Peyer's patch (tissue), 4 donors: Measurements from ENCODE around the gene ENO3. TPM values are rescaled to one million over a fixed set of nuclear protein-coding genes. Genes with fewer than 3 reads are reported as not detected.

Experiments
- DNase-seq, 3 donors: peaks; one replicate each; pipeline ENCODE4 v3.0.0-alpha.2; 2017 to 2019
- H3K27ac ChIP-seq, 4 donors: fragments of 200-600 bp; sonication (generic); one replicate each; pipeline ENCODE4 v1.5.1; 2016 to 2019
- H3K27me3 ChIP-seq, 2 donors: fragments of 200-600 bp; sonication (generic); one replicate each; pipeline ENCODE4 v1.5.1; 2019
- H3K36me3 ChIP-seq, 3 donors: fragments of 200-600 bp; sonication (generic); one replicate each; pipeline ENCODE4 v1.5.1; 2016 to 2019
- H3K4me1 ChIP-seq, 4 donors: fragments of 200-600 bp; sonication (generic); one replicate each; pipeline ENCODE4 v1.5.1; 2016 to 2019
- H3K4me3 ChIP-seq, 4 donors: fragments of 200-600 bp; sonication (generic); 1 replicate in 3 of 4; 2 replicates in 1 of 4; pipeline ENCODE4 v1.5.1; 2016 to 2019; ENCODE audit warnings: mild to moderate bottlenecking in 1 of 4
- H3K9me3 ChIP-seq, 4 donors: fragments of 200-600 bp; sonication (generic); one replicate each; pipeline ENCODE4 v1.5.1; 2016 to 2019; ENCODE audit warnings: mild to moderate bottlenecking in 1 of 4
- CTCF ChIP-seq, 6 experiments: fragments of 450-650 bp in 4 of 6; fragments of 200-600 bp in 2 of 6; sonication (generic) in 1 of 6; IDR thresholded peaks; one replicate each; pipeline ENCODE4 v1.5.1; 2017 to 2019; ENCODE audit warnings: antibody characterized with exemption in 6 of 6, mild to moderate bottlenecking in 3 of 6, moderate library complexity in 1 of 6
- POLR2A ChIP-seq, 2 donors: fragments of 450-650 bp; IDR thresholded peaks; one replicate each; pipeline ENCODE4 v1.5.1; 2017; ENCODE audit warnings: antibody characterized with exemption in 2 of 2, mild to moderate bottlenecking in 2 of 2, moderate library complexity in 2 of 2
- total RNA-seq, 4 donors: library from RNA; depleted of rRNA; stranded (reverse); fragments of >200 nt; gene quantifications; one replicate each; pipeline ENCODE4 v1.1.0, GENCODE V29; 2016

The ENO3 gene
- total RNA-seq, 4 donors from 2014 or later, result 7.4 to 27.7 (median 20.6) TPM

- H3K27ac ChIP-seq, result peak overlapping the region in 2 of 4 donors; percentile 17 to 99
- H3K27me3 ChIP-seq, result no peaks in the 10 kb centered on the region
- no peak for TF ChIP-seq POLR2A (IDR thresholded peaks at IDR 0.05)
- no peak for TF ChIP-seq CTCF (IDR thresholded peaks at IDR 0.05)
- H3K36me3 ChIP-seq, result peaks cover 0 to 51% (median 0%) of the 10 kb centered on the region in 3 donors
- H3K9me3 ChIP-seq, result no peaks in the 10 kb centered on the region
- DNase-seq, result no peak
- H3K4me1 ChIP-seq, result peaks cover 0 to 72% (median 43%) of the 10 kb centered on the region in 4 donors
- H3K4me3 ChIP-seq, result no peak overlapping the region
Observed at GRCh38 chr17:4942760-4943508, 8.0 kb upstream of the ENO3 start.

DNA sequence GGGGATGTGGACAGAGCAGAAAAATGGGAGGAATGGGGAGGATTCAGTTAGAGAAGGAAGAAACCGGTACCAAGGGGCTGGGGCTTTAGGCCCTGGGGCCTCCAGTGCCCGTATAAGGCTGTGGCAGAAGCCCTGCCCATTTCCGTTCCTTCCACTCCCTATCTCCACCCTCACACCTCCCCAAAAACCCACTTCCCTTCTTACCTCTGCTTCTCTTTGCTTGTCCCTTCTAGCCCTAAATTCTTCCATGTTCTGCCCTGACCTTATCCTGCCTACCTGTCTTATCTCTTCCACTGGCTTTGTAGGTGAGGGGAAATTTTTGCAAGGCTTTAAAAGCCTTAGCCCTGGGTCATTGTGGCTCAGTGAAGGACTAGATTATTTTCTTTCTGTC is 6.8 kb upstream of the ENO3 start:
- Histone ChIP-seq H3K27ac (peak overlapping the region; percentile 71 to 99 (median 98)), H3K4me1 (peaks cover 0 to 60% (median 38%) of the 10 kb centered on the region in 4 donors), H3K4me3 (peak overlapping the region in 1 of 4 donors; percentile 29), H3K9me3 (no peaks in the 10 kb centered on the region), H3K27me3 (no peaks in the 10 kb centered on the region), H3K36me3 (peaks cover 0 to 45% (median 0%) of the 10 kb centered on the region in 3 donors)
- no peak for TF ChIP-seq POLR2A (IDR thresholded peaks at IDR 0.05)
- DNase-seq, result peak in 2 of 3 donors; percentile 72 to 77

DNA sequence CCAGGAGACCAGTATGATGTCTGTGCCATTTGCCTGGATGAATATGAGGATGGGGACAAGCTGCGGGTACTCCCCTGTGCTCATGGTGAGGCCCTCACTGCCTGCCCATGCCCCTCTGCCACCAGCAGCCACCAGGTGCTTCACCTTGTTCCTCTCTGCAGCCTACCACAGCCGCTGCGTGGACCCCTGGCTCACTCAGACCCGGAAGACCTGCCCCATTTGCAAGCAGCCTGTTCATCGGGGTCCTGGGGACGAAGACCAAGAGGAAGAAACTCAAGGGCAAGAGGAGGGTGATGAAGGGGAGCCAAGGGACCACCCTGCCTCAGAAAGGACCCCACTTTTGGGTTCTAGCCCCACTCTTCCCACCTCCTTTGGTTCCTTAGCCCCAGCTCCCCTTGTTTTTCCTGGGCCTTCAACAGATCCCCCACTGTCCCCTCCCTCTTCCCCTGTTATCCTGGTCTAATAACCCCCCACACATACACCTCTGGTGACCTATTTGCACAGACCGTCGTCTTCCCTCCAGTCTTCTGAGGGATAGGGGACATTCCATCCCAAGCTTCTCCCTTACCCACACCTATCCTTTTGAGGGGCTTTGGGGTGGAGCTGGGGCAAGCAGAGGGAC is 6.3 kb upstream of the ENO3 start:
- no peak for TF ChIP-seq CTCF (IDR thresholded peaks at IDR 0.05)
- peak in 1 of 2 donors; percentile 21 for TF ChIP-seq POLR2A (IDR thresholded peaks at IDR 0.05)

GRCh38 chr17:4945176-4945943 is 5.6 kb upstream of the ENO3 start:
- peak; percentile 73 to 93 (median 82) for DNase-seq
- TF ChIP-seq POLR2A (IDR thresholded peaks at IDR 0.05) (peak; percentile 14 to 42), CTCF (IDR thresholded peaks at IDR 0.05) (no peak)
- H3K4me1 ChIP-seq, result peaks cover under 1 to 62% (median 42%) of the 10 kb centered on the region in 4 donors
- H3K36me3 ChIP-seq, result peaks cover 0 to 45% (median 0%) of the 10 kb centered on the region in 3 donors
- H3K4me3 ChIP-seq, result peak overlapping the region in 3 of 4 donors; percentile 95 to 99 (median 97)
- no peaks in the 10 kb centered on the region for H3K9me3 ChIP-seq
- peak overlapping the region; percentile 71 to 99 (median 98) for H3K27ac ChIP-seq
- no peaks in the 10 kb centered on the region for H3K27me3 ChIP-seq

More for the DNA sequence above, 6.3 kb upstream of the ENO3 start:
- Histone ChIP-seq H3K9me3 (no peaks in the 10 kb centered on the region), H3K27me3 (no peaks in the 10 kb centered on the region), H3K27ac (peak overlapping the region; percentile 71 to 99 (median 98)), H3K36me3 (peaks cover 0 to 45% (median 0%) of the 10 kb centered on the region in 3 donors), H3K4me3 (peak overlapping the region in 3 of 4 donors; percentile 10 to 95 (median 29)), H3K4me1 (peaks cover 0 to 59% (median 38%) of the 10 kb centered on the region in 4 donors)
- no peak for DNase-seq

DNA sequence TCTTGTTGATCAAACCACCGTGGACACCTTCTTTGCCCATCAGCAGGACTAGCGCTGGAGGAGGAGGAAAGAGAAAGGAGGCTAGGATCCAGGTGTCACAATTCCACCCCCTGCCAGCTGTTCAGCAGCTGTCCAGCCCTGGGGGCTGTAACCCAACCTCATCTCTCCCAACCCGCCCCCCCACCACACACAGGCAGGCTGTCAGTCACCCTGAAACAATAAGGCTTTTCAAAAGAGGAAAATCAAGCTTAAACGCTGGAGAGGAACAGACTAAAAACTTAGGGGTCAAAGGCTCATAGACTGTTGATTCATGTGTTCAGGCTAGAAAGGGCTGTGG is 5.0 kb upstream of the ENO3 start:
- peak overlapping the region; percentile 71 to 99 (median 98) for H3K27ac ChIP-seq
- peaks cover 0 to 45% (median 0%) of the 10 kb centered on the region in 3 donors for H3K36me3 ChIP-seq
- peak in 1 of 3 donors; percentile 39 for DNase-seq
- H3K4me3 ChIP-seq, result peak overlapping the region in 3 of 4 donors; percentile 95 to 99 (median 97)
- H3K27me3 ChIP-seq, result no peaks in the 10 kb centered on the region
- H3K9me3 ChIP-seq, result no peaks in the 10 kb centered on the region
- TF ChIP-seq CTCF (IDR thresholded peaks at IDR 0.05) (no peak), POLR2A (IDR thresholded peaks at IDR 0.05) (no peak)
- peaks cover 4 to 65% (median 45%) of the 10 kb centered on the region in 4 donors for H3K4me1 ChIP-seq
